ENCODE results near the gene PRH2. TPM values are rescaled to one million over a fixed set of nuclear protein-coding genes. Genes with fewer than 3 reads are reported as not detected.

The PRH2 gene
- total RNA-seq, 1 experiment from 2014 or later: 0.21 TPM

GRCh38 chr12:10940389-10940788 lies 11.4 kb downstream of the PRH2 start:
- Histone ChIP-seq H3K4me3 (ENCODE audit: insufficient read depth, low read depth, low read length) (no peak overlapping the region), H3K36me3 (replicated peaks; ENCODE audit: control insufficient read depth, insufficient read depth, low read length) (no peaks in the 10 kb centered on the region), H3K27me3 (ENCODE audit: control insufficient read depth, insufficient read depth, low read length) (no peaks in the 10 kb centered on the region)
- DNase-seq: no peak

GRCh38 chr12:10941369-10941768 lies 12.3 kb downstream of the PRH2 start:
- Histone ChIP-seq H3K4me3 (ENCODE audit: insufficient read depth, low read depth, low read length) (no peak overlapping the region), H3K27me3 (ENCODE audit: control insufficient read depth, insufficient read depth, low read length) (no peaks in the 10 kb centered on the region), H3K36me3 (replicated peaks; ENCODE audit: control insufficient read depth, insufficient read depth, low read length) (no peaks in the 10 kb centered on the region)
- DNase-seq: no peak

GRCh38 chr12:10941916-10942607 lies 13.0 kb downstream of the PRH2 start:
- Histone ChIP-seq H3K27me3 (ENCODE audit: control insufficient read depth, insufficient read depth, low read length) (no peaks in the 10 kb centered on the region), H3K36me3 (replicated peaks; ENCODE audit: control insufficient read depth, insufficient read depth, low read length) (no peaks in the 10 kb centered on the region), H3K4me3 (ENCODE audit: insufficient read depth, low read depth, low read length) (no peak overlapping the region)
- no peak for DNase-seq

- no peak for DNase-seq
- H3K27me3 ChIP-seq (ENCODE audit: control insufficient read depth, insufficient read depth, low read length): no peaks in the 10 kb centered on the region
- H3K36me3 ChIP-seq (replicated peaks; ENCODE audit: control insufficient read depth, insufficient read depth, low read length): no peaks in the 10 kb centered on the region
- no peak overlapping the region for H3K4me3 ChIP-seq (ENCODE audit: insufficient read depth, low read depth, low read length)
These were observed 14.1 kb downstream of the PRH2 start for GRCh38 chr12:10943167-10943566.

- Histone ChIP-seq H3K27me3 (ENCODE audit: control insufficient read depth, insufficient read depth, low read length) (no peaks in the 10 kb centered on the region), H3K36me3 (replicated peaks; ENCODE audit: control insufficient read depth, insufficient read depth, low read length) (no peaks in the 10 kb centered on the region; the same call in 1 of the 2 replicates), H3K4me3 (ENCODE audit: insufficient read depth, low read depth, low read length) (no peak overlapping the region)
- DNase-seq: no peak
These were observed 23.6 kb downstream of the PRH2 start for GRCh38 chr12:10952645-10953044.

GRCh38 chr12:10956085-10956484 lies 27.0 kb downstream of the PRH2 start:
- Histone ChIP-seq H3K36me3 (replicated peaks; ENCODE audit: control insufficient read depth, insufficient read depth, low read length) (no peaks in the 10 kb centered on the region), H3K27me3 (ENCODE audit: control insufficient read depth, insufficient read depth, low read length) (no peaks in the 10 kb centered on the region), H3K4me3 (ENCODE audit: insufficient read depth, low read depth, low read length) (no peak overlapping the region)
- DNase-seq: no peak

- H3K36me3 ChIP-seq (replicated peaks; ENCODE audit: control insufficient read depth, insufficient read depth, low read length): no peaks in the 10 kb centered on the region
- H3K4me3 ChIP-seq (ENCODE audit: insufficient read depth, low read depth, low read length): no peak overlapping the region
- no peak for DNase-seq
- no peaks in the 10 kb centered on the region for H3K27me3 ChIP-seq (ENCODE audit: control insufficient read depth, insufficient read depth, low read length)
These were observed 28.7 kb downstream of the PRH2 start for GRCh38 chr12:10957741-10958140.

- Histone ChIP-seq H3K4me3 (ENCODE audit: insufficient read depth, low read depth, low read length) (no peak overlapping the region), H3K27me3 (ENCODE audit: control insufficient read depth, insufficient read depth, low read length) (no peaks in the 10 kb centered on the region), H3K36me3 (replicated peaks; ENCODE audit: control insufficient read depth, insufficient read depth, low read length) (no peaks in the 10 kb centered on the region)
- no peak for DNase-seq
These were observed 30.8 kb downstream of the PRH2 start for GRCh38 chr12:10959804-10960203.

- no peak overlapping the region for H3K4me3 ChIP-seq (ENCODE audit: insufficient read depth, low read depth, low read length)
- H3K27me3 ChIP-seq (ENCODE audit: control insufficient read depth, insufficient read depth, low read length): no peaks in the 10 kb centered on the region
- H3K36me3 ChIP-seq (replicated peaks; ENCODE audit: control insufficient read depth, insufficient read depth, low read length): no peaks in the 10 kb centered on the region
- DNase-seq: no peak
These were observed 31.2 kb downstream of the PRH2 start for GRCh38 chr12:10960211-10960610.

GRCh38 chr12:10965476-10965875 lies 36.4 kb downstream of the PRH2 start:
- H3K4me3 ChIP-seq (ENCODE audit: insufficient read depth, low read depth, low read length): no peak overlapping the region
- no peaks in the 10 kb centered on the region for H3K36me3 ChIP-seq (replicated peaks; ENCODE audit: control insufficient read depth, insufficient read depth, low read length)
- DNase-seq: no peak
- no peaks in the 10 kb centered on the region for H3K27me3 ChIP-seq (ENCODE audit: control insufficient read depth, insufficient read depth, low read length)

- DNase-seq: no peak
- Histone ChIP-seq H3K36me3 (replicated peaks; ENCODE audit: control insufficient read depth, insufficient read depth, low read length) (no peaks in the 10 kb centered on the region), H3K27me3 (ENCODE audit: control insufficient read depth, insufficient read depth, low read length) (no peaks in the 10 kb centered on the region), H3K4me3 (ENCODE audit: insufficient read depth, low read depth, low read length) (no peak overlapping the region)
These were observed 37.3 kb downstream of the PRH2 start for GRCh38 chr12:10966314-10966713.

- H3K27me3 ChIP-seq (ENCODE audit: control insufficient read depth, insufficient read depth, low read length): no peaks in the 10 kb centered on the region
- no peaks in the 10 kb centered on the region for H3K36me3 ChIP-seq (replicated peaks; ENCODE audit: control insufficient read depth, insufficient read depth, low read length)
- H3K4me3 ChIP-seq (ENCODE audit: insufficient read depth, low read depth, low read length): no peak overlapping the region
- no peak for DNase-seq
These were observed 38.4 kb downstream of the PRH2 start for GRCh38 chr12:10967409-10967808.

- no peak overlapping the region for H3K4me3 ChIP-seq (ENCODE audit: insufficient read depth, low read depth, low read length)
- H3K27me3 ChIP-seq (ENCODE audit: control insufficient read depth, insufficient read depth, low read length): no peaks in the 10 kb centered on the region
- no peaks in the 10 kb centered on the region for H3K36me3 ChIP-seq (replicated peaks; ENCODE audit: control insufficient read depth, insufficient read depth, low read length)
- no peak for DNase-seq
These were observed 39.9 kb downstream of the PRH2 start for GRCh38 chr12:10968765-10969456.

GRCh38 chr12:10974965-10975364 lies 45.9 kb downstream of the PRH2 start:
- DNase-seq: no peak
- H3K27me3 ChIP-seq (ENCODE audit: control insufficient read depth, insufficient read depth, low read length): no peaks in the 10 kb centered on the region
- no peak overlapping the region for H3K4me3 ChIP-seq (ENCODE audit: insufficient read depth, low read depth, low read length)
- H3K36me3 ChIP-seq (replicated peaks; ENCODE audit: control insufficient read depth, insufficient read depth, low read length): no peaks in the 10 kb centered on the region

GRCh38 chr12:10982244-10982643 lies 53.2 kb downstream of the PRH2 start:
- no peaks in the 10 kb centered on the region for H3K27me3 ChIP-seq (ENCODE audit: control insufficient read depth, insufficient read depth, low read length)
- no peak for DNase-seq
- H3K36me3 ChIP-seq (replicated peaks; ENCODE audit: control insufficient read depth, insufficient read depth, low read length): no peaks in the 10 kb centered on the region
- H3K4me3 ChIP-seq (ENCODE audit: insufficient read depth, low read depth, low read length): no peak overlapping the region
